HepG2 (cell line): ENCODE measurements around the gene FMO1. TPM values are rescaled to one million over a fixed set of nuclear protein-coding genes. Genes with fewer than 3 reads are reported as not detected.
A peak's percentile ranks its signal among the peaks of the same experiment; 100 is the strongest.

Experiments
- PAWR ChIP-seq: sonication (generic); formaldehyde crosslinking; IDR thresholded peaks from 2 replicates; pipeline ENCODE4 v1.4.0; 2020; ENCODE audit warnings: missing genetic modification reagents, mild to moderate bottlenecking, borderline replicate concordance
- SMC3 ChIP-seq: IDR thresholded peaks from 2 replicates; pipeline ENCODE4 v1.6.1; 2011; ENCODE audit warnings: low read length, improper control_type of control experiment
- SP2 ChIP-seq: sonication (generic); formaldehyde crosslinking; IDR thresholded peaks from 2 replicates; pipeline ENCODE4 v1.5.1; 2020; ENCODE audit warnings: mild to moderate bottlenecking, missing genetic modification reagents
- TEAD3 ChIP-seq: optimal IDR thresholded peaks from 2 replicates; pipeline ENCODE3; 2016; ENCODE audit warnings: borderline replicate concordance
- ZBTB7A ChIP-seq: sonication (generic); formaldehyde crosslinking; IDR thresholded peaks from 2 replicates; pipeline ENCODE4 v1.8.0; 2022; ENCODE audit warnings: mild to moderate bottlenecking, missing genetic modification reagents
- ZNF629 ChIP-seq: sonication (generic); formaldehyde crosslinking; conservative IDR thresholded peaks from 2 replicates; pipeline ENCODE4 v1.5.0; 2020; ENCODE audit warnings: missing genetic modification reagents
- ZNF747 ChIP-seq: sonication (generic); formaldehyde crosslinking; IDR thresholded peaks from 2 replicates; pipeline ENCODE4 v1.8.1; 2023; ENCODE audit warnings: missing genetic modification reagents, mild to moderate bottlenecking, borderline replicate concordance
- polyA plus RNA-seq, 8 experiments: library from polyadenylated mRNA; depleted of rRNA in 3 of 8; stranded (reverse) in 7 of 8; unstranded in 1 of 8; fragments of >200 nt; fragmentation: Illumina TruSeq in 4 of 8; extraction: Trizol in 4 of 8; gene quantifications; 2 replicates each; pipeline versions ENCODE4 v1.2.1 to v1.2.3, GENCODE V29; 2011 to 2016; ENCODE audit warnings: low read depth in 4 of 8, missing spikeins in 1 of 8, mixed read lengths in 1 of 8; ENCODE audit not compliant: insufficient read depth in 1 of 8
- total RNA-seq, 5 experiments: library from RNA; depleted of rRNA; stranded (reverse); fragments of >200 nt; fragmentation: Illumina TruSeq; extraction: Trizol; gene quantifications; 2 replicates each; pipeline ENCODE4 v1.2.3, GENCODE V29; 2016; ENCODE audit warnings: low read depth in 1 of 5
- TF ChIP-seq, protein P1 (sequence below): IDR thresholded peaks from 2 replicates; pipeline ENCODE4 v1.6.1; 2016
- TF ChIP-seq, protein P2 (sequence below): sonication (generic); formaldehyde crosslinking; IDR thresholded peaks from 2 replicates; pipeline ENCODE4 v1.4.0; 2020; ENCODE audit warnings: missing genetic modification reagents, borderline replicate concordance

FMO1 gene
- total and polyA plus RNA-seq, 2 of the 13 experiments (the other 11 are each of a cell fraction or from before 2014, with no cell fraction given), result not detected

DNA sequence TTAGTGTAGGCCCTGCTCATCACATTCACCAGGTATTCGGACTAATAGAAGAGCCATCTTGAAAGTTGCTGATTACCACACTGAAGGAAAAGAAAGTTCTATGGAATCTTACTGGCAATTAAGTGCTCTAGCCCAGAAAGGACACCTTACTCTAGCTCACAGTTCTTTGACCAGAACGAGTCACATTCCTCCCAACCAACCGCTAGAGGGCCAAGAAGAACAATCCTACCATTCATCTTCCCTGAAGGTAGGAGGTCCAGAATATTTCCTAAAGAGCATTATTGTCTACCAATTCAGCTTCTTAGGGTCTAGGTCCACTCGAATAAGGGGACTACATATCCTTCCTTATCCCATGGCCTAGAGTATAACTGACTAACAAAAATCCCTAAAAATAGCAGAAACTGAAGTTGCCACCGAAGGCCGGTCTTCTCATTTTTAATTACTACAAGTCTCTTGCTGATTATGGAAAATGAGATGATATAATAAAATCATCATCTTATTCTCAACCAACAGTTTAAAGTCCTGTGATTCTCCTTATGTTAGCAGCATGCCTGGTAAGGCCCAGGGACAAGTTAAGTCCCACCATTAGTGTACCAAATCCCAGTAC lies 2.7 kb upstream of the FMO1 start (continued):
- TF ChIP-seq PAWR (CRISPR knock-in tag) (no peak), TEAD3 (CRISPR knock-in tag) (peak; percentile 58), SMC3 (peak; percentile 33; the same call in 1 of the 2 replicates), ZNF629 (CRISPR knock-in tag) (no peak), SP2 (CRISPR knock-in tag) (no peak), ZNF747 (CRISPR knock-in tag) (no peak), ZBTB7A (CRISPR knock-in tag) (no peak)
- TF ChIP-seq, protein P1, sequence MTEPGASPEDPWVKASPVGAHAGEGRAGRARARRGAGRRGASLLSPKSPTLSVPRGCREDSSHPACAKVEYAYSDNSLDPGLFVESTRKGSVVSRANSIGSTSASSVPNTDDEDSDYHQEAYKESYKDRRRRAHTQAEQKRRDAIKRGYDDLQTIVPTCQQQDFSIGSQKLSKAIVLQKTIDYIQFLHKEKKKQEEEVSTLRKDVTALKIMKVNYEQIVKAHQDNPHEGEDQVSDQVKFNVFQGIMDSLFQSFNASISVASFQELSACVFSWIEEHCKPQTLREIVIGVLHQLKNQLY (CRISPR knock-in tag), result no peak
- TF ChIP-seq, protein P2, sequence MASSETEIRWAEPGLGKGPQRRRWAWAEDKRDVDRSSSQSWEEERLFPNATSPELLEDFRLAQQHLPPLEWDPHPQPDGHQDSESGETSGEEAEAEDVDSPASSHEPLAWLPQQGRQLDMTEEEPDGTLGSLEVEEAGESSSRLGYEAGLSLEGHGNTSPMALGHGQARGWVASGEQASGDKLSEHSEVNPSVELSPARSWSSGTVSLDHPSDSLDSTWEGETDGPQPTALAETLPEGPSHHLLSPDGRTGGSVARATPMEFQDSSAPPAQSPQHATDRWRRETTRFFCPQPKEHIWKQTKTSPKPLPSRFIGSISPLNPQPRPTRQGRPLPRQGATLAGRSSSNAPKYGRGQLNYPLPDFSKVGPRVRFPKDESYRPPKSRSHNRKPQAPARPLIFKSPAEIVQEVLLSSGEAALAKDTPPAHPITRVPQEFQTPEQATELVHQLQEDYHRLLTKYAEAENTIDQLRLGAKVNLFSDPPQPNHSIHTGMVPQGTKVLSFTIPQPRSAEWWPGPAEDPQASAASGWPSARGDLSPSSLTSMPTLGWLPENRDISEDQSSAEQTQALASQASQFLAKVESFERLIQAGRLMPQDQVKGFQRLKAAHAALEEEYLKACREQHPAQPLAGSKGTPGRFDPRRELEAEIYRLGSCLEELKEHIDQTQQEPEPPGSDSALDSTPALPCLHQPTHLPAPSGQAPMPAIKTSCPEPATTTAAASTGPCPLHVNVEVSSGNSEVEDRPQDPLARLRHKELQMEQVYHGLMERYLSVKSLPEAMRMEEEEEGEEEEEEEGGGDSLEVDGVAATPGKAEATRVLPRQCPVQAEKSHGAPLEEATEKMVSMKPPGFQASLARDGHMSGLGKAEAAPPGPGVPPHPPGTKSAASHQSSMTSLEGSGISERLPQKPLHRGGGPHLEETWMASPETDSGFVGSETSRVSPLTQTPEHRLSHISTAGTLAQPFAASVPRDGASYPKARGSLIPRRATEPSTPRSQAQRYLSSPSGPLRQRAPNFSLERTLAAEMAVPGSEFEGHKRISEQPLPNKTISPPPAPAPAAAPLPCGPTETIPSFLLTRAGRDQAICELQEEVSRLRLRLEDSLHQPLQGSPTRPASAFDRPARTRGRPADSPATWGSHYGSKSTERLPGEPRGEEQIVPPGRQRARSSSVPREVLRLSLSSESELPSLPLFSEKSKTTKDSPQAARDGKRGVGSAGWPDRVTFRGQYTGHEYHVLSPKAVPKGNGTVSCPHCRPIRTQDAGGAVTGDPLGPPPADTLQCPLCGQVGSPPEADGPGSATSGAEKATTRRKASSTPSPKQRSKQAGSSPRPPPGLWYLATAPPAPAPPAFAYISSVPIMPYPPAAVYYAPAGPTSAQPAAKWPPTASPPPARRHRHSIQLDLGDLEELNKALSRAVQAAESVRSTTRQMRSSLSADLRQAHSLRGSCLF, result no peak
